GM23338 (cell line): ENCODE results near the gene CNGA1. TPM values are rescaled to one million over a fixed set of nuclear protein-coding genes. Genes with fewer than 3 reads are reported as not detected.
A peak's percentile ranks its signal among the peaks of the same experiment; 100 is the strongest.

Experiments used
- ATAC-seq: fragments of 200-7000 bp; cut with Tn5 transposase; 3 replicates; pipeline ENCODE4 v1.9.1; 2020
- DNase-seq: peaks from one replicate; pipeline ENCODE4 v3.0.0-alpha.2; 2015; ENCODE audit warnings: low spot score
- H2AFZ ChIP-seq: fragments of 200-600 bp; sonication (generic); 2 replicates; pipeline ENCODE4 v1.8.0; 2016; ENCODE audit warnings: antibody characterized with exemption, mild to moderate bottlenecking, moderate library complexity
- H3F3A ChIP-seq: fragments of 200-600 bp; sonication (generic); replicated peaks from 2 replicates; pipeline ENCODE4 v1.8.0; 2017; ENCODE audit warnings: antibody characterized with exemption, mixed run types, low read depth
- H3K27ac ChIP-seq: fragments of 200-600 bp; sonication (generic); 2 replicates; pipeline ENCODE4 v1.6.1; 2016; ENCODE audit warnings: low read depth
- H3K27me3 ChIP-seq: fragments of 200-600 bp; sonication (generic); 2 replicates; pipeline ENCODE4 v1.8.0; 2016; ENCODE audit warnings: mild to moderate bottlenecking, mixed run types, moderate library complexity; ENCODE audit not compliant: insufficient read depth
- H3K36me3 ChIP-seq: fragments of 200-600 bp; sonication (generic); 2 replicates; pipeline ENCODE4 v1.8.0; 2016; ENCODE audit warnings: mild to moderate bottlenecking; ENCODE audit not compliant: insufficient read depth
- H3K4me1 ChIP-seq: fragments of 200-600 bp; sonication (generic); 2 replicates; pipeline ENCODE4 v1.8.0; 2016; ENCODE audit warnings: mild to moderate bottlenecking, moderate library complexity; ENCODE audit not compliant: insufficient read depth
- H3K4me2 ChIP-seq: fragments of 200-600 bp; sonication (generic); 2 replicates; pipeline ENCODE4 v1.7.1; 2017; ENCODE audit warnings: mixed run types
- H3K4me3 ChIP-seq: fragments of 200-600 bp; sonication (generic); 2 replicates; pipeline ENCODE4 v1.6.1; 2016; ENCODE audit warnings: mixed run types
- H3K79me2 ChIP-seq: fragments of 200-600 bp; sonication (generic); replicated peaks from 2 replicates; pipeline ENCODE4 v1.8.0; 2017; ENCODE audit warnings: mild to moderate bottlenecking; ENCODE audit not compliant: insufficient read depth
- H3K9me2 ChIP-seq: fragments of 200-600 bp; sonication (generic); 2 replicates; pipeline ENCODE4 v1.8.0; 2017; ENCODE audit not compliant: insufficient read depth
- H4K20me1 ChIP-seq: fragments of 200-600 bp; sonication (generic); replicated peaks from 2 replicates; pipeline ENCODE4 v1.8.0; 2017; ENCODE audit warnings: mild to moderate bottlenecking; ENCODE audit not compliant: insufficient read depth
- H3K27ac Mint-ChIP-seq: 2 replicates; pipeline ENCODE4 v1.8.0; 2020; ENCODE audit warnings: inconsistent platforms, mild to moderate bottlenecking, moderate library complexity, mixed read lengths
- H3K27me3 Mint-ChIP-seq: 3 replicates; pipeline ENCODE4 v1.8.0; 2022; ENCODE audit warnings: low read depth, mild to moderate bottlenecking, moderate library complexity, mixed read lengths, inconsistent platforms; ENCODE audit not compliant: insufficient read depth, poor library complexity
- H3K36me3 Mint-ChIP-seq: 3 replicates; pipeline ENCODE4 v1.8.0; 2021; ENCODE audit warnings: low read depth, mild to moderate bottlenecking, inconsistent platforms, moderate library complexity, mixed read lengths
- H3K4me1 Mint-ChIP-seq: 3 replicates; pipeline ENCODE4 v1.8.0; 2020; ENCODE audit warnings: mild to moderate bottlenecking, inconsistent platforms, mixed read lengths
- H3K4me3 Mint-ChIP-seq: 3 replicates; pipeline ENCODE4 v1.8.0; 2021; ENCODE audit warnings: moderate library complexity, mild to moderate bottlenecking, inconsistent platforms, mixed read lengths
- H3K9me3 Mint-ChIP-seq: 3 replicates; pipeline ENCODE4 v1.8.0; 2020; ENCODE audit warnings: moderate library complexity, mild to moderate bottlenecking, inconsistent platforms, mixed read lengths
- CREB1 ChIP-seq: fragments of 250-450 bp; sonication (Bioruptor Pico); IDR thresholded peaks from 2 replicates; pipeline ENCODE4 v1.5.0; 2020; ENCODE audit warnings: low read depth, mild to moderate bottlenecking, moderate library complexity
- ETS1 ChIP-seq: IDR thresholded peaks from 2 replicates; pipeline ENCODE4 v1.6.1; 2016; ENCODE audit warnings: antibody characterized with exemption
- EZH2phosphoT487 ChIP-seq: fragments of 200-600 bp; sonication (generic); IDR thresholded peaks from one replicate; pipeline ENCODE4 v1.8.1; 2018; ENCODE audit warnings: antibody characterized with exemption; ENCODE audit not compliant: unreplicated experiment
- JUNB ChIP-seq: IDR thresholded peaks from one replicate; pipeline ENCODE4 v1.6.1; 2016; ENCODE audit warnings: antibody characterized with exemption; ENCODE audit not compliant: unreplicated experiment
- NANOG ChIP-seq: IDR thresholded peaks from 2 replicates; pipeline ENCODE4 v1.6.1; 2016; ENCODE audit warnings: antibody characterized with exemption, borderline replicate concordance
- POLR2AphosphoS5 ChIP-seq: IDR thresholded peaks from 2 replicates; pipeline ENCODE4 v1.6.1; 2016; ENCODE audit warnings: antibody characterized with exemption, low read depth
- STAT1 ChIP-seq: IDR thresholded peaks from one replicate; pipeline ENCODE4 v1.6.1; 2016; ENCODE audit warnings: antibody characterized with exemption; ENCODE audit not compliant: unreplicated experiment
- ZNF331 ChIP-seq: fragments of 250-450 bp; sonication (Bioruptor Pico); IDR thresholded peaks from 2 replicates; pipeline ENCODE4 v1.5.0; 2020; ENCODE audit warnings: low read depth, mild to moderate bottlenecking, moderate library complexity
- long read RNA-seq: library from polyadenylated mRNA; unstranded; transcript quantifications from one replicate; pipeline ENCODE4 v2.0.0, GENCODE V29; 2020; ENCODE audit not compliant: unreplicated experiment
- polyA plus RNA-seq: library from polyadenylated mRNA; unstranded; fragments of >200 nt; fragmentation: Nextera tagmentation; extraction: Ambion mirVana; gene quantifications from 2 replicates; pipeline ENCODE4 v1.2.1, GENCODE V29; 2016
- total RNA-seq: library from RNA; depleted of rRNA; stranded (reverse); fragments of >200 nt; shearing (Covaris generic); gene quantifications from 2 replicates; pipeline ENCODE4 v1.2.3, GENCODE V29; 2014; rRNA removed
- TF ChIP-seq, protein P1 (sequence below), 2 experiments: fragments of 200-600 bp in 1 of 2; sonication (generic) in 1 of 2; conservative IDR thresholded peaks; 2 replicates each; pipeline versions ENCODE4 v1.5.1 to v1.6.1; 2016 to 2017; ENCODE audit warnings: antibody characterized with exemption in 2 of 2, low read depth in 2 of 2, mild to moderate bottlenecking in 2 of 2, moderate library complexity in 1 of 2
- TF ChIP-seq, protein P2 (sequence below): fragments of 250-450 bp; sonication (Bioruptor Pico); IDR thresholded peaks from 2 replicates; pipeline ENCODE4 v1.5.0; 2020; ENCODE audit warnings: mild to moderate bottlenecking, moderate library complexity

Gene CNGA1
- total RNA-seq: 2.0 and 3.3 TPM in 2 replicates
- polyA plus RNA-seq: 4.9 and 6.2 TPM in 2 replicates
- long read RNA-seq, partial matches to known transcripts: 0 of 1 reads
- long read RNA-seq, other reads (novel, unspliced or antisense): 1 of 1 reads

- Histone ChIP-seq H3K27me3 (peaks cover 17% of the 10 kb centered on the region), H3K79me2 (peaks cover 24% of the 10 kb centered on the region), H3K27ac (peak within 1 kb of the TSS; percentile 89), H3F3A (peaks cover 5% of the 10 kb centered on the region; the same call in 1 of the 2 replicates), H3K4me1 (peaks cover 19% of the 10 kb centered on the region; the same call in 1 of the 2 replicates), H3K9me2 (peaks cover 8% of the 10 kb centered on the region; the same call in 1 of the 2 replicates), H2AFZ (peak within 1 kb of the TSS; percentile 99), H3K36me3 (no peaks in the 10 kb centered on the region), H3K4me3 (peak within 1 kb of the TSS; percentile 97), H4K20me1 (peaks cover 7% of the 10 kb centered on the region), H3K4me2 (peak within 1 kb of the TSS; percentile 98)
- H3K36me3 Mint-ChIP-seq: peaks cover 18% of the 10 kb centered on the region
- DNase-seq: peak; percentile 96
- peak; percentile 94 for ATAC-seq
- H3K27ac Mint-ChIP-seq: peak within 1 kb of the TSS; percentile 56; the same call in 1 of the 2 replicates
- H3K9me3 Mint-ChIP-seq: peaks cover 9% of the 10 kb centered on the region
- TF ChIP-seq POLR2AphosphoS5 (peak; percentile 80), STAT1 (no peak), EZH2phosphoT487 (no peak), CREB1 (CRISPR knock-in tag) (peak; percentile 35)
- TF ChIP-seq, protein P1, sequence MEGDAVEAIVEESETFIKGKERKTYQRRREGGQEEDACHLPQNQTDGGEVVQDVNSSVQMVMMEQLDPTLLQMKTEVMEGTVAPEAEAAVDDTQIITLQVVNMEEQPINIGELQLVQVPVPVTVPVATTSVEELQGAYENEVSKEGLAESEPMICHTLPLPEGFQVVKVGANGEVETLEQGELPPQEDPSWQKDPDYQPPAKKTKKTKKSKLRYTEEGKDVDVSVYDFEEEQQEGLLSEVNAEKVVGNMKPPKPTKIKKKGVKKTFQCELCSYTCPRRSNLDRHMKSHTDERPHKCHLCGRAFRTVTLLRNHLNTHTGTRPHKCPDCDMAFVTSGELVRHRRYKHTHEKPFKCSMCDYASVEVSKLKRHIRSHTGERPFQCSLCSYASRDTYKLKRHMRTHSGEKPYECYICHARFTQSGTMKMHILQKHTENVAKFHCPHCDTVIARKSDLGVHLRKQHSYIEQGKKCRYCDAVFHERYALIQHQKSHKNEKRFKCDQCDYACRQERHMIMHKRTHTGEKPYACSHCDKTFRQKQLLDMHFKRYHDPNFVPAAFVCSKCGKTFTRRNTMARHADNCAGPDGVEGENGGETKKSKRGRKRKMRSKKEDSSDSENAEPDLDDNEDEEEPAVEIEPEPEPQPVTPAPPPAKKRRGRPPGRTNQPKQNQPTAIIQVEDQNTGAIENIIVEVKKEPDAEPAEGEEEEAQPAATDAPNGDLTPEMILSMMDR (conservative IDR thresholded peaks at IDR 0.05; ENCODE audit: low read depth in 2 of 2): peak; percentile 34 to 57
- H3K4me1 Mint-ChIP-seq: peaks cover 18% of the 10 kb centered on the region
- peaks cover 13% of the 10 kb centered on the region for H3K27me3 Mint-ChIP-seq
- H3K4me3 Mint-ChIP-seq: peak within 1 kb of the TSS; percentile 92
Measured at GRCh38 chr4:48016141-48017107, at the start of gene CNGA1, which contains the start of gene NIPAL1. CNGA1 (minus strand) TSS chr4:48016681; CDS start chr4:47952689, 63,992 bp downstream. NIPAL1 (plus strand) TSS chr4:48016772; CDS start chr4:48016840, 68 bp downstream.

DNA sequence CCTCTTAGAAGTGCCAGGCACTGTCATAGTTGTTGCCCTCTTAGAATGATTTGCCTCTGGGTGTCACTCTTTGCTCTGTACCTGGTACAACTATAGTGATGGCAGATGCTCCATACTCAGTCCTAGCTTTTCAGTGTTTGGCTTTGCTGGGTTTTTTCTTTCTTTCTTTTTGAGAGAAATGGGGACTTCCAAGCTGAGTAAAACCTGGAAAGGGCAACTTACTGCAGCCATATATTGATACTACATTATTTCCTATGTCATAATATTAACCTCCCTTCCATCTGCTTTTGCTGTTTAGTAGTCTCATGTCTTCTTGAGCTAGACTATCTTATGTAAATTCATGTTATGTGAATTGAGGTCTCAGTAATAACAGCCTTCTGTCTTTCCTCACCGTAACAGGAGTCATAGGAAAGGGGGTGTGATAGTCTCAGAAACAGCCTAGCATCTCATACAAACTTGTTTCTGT lies 49.1 kb upstream of the CNGA1 start:
- Mint-ChIP-seq H3K36me3 (no peaks in the 10 kb centered on the region; the same call in 2 of the 3 replicates), H3K27ac (no peak overlapping the region)
- no peak for DNase-seq
- TF ChIP-seq JUNB (no peak), ETS1 (no peak), NANOG (no peak), STAT1 (no peak), ZNF331 (CRISPR knock-in tag) (no peak), CREB1 (CRISPR knock-in tag) (no peak)
- TF ChIP-seq, protein P2, sequence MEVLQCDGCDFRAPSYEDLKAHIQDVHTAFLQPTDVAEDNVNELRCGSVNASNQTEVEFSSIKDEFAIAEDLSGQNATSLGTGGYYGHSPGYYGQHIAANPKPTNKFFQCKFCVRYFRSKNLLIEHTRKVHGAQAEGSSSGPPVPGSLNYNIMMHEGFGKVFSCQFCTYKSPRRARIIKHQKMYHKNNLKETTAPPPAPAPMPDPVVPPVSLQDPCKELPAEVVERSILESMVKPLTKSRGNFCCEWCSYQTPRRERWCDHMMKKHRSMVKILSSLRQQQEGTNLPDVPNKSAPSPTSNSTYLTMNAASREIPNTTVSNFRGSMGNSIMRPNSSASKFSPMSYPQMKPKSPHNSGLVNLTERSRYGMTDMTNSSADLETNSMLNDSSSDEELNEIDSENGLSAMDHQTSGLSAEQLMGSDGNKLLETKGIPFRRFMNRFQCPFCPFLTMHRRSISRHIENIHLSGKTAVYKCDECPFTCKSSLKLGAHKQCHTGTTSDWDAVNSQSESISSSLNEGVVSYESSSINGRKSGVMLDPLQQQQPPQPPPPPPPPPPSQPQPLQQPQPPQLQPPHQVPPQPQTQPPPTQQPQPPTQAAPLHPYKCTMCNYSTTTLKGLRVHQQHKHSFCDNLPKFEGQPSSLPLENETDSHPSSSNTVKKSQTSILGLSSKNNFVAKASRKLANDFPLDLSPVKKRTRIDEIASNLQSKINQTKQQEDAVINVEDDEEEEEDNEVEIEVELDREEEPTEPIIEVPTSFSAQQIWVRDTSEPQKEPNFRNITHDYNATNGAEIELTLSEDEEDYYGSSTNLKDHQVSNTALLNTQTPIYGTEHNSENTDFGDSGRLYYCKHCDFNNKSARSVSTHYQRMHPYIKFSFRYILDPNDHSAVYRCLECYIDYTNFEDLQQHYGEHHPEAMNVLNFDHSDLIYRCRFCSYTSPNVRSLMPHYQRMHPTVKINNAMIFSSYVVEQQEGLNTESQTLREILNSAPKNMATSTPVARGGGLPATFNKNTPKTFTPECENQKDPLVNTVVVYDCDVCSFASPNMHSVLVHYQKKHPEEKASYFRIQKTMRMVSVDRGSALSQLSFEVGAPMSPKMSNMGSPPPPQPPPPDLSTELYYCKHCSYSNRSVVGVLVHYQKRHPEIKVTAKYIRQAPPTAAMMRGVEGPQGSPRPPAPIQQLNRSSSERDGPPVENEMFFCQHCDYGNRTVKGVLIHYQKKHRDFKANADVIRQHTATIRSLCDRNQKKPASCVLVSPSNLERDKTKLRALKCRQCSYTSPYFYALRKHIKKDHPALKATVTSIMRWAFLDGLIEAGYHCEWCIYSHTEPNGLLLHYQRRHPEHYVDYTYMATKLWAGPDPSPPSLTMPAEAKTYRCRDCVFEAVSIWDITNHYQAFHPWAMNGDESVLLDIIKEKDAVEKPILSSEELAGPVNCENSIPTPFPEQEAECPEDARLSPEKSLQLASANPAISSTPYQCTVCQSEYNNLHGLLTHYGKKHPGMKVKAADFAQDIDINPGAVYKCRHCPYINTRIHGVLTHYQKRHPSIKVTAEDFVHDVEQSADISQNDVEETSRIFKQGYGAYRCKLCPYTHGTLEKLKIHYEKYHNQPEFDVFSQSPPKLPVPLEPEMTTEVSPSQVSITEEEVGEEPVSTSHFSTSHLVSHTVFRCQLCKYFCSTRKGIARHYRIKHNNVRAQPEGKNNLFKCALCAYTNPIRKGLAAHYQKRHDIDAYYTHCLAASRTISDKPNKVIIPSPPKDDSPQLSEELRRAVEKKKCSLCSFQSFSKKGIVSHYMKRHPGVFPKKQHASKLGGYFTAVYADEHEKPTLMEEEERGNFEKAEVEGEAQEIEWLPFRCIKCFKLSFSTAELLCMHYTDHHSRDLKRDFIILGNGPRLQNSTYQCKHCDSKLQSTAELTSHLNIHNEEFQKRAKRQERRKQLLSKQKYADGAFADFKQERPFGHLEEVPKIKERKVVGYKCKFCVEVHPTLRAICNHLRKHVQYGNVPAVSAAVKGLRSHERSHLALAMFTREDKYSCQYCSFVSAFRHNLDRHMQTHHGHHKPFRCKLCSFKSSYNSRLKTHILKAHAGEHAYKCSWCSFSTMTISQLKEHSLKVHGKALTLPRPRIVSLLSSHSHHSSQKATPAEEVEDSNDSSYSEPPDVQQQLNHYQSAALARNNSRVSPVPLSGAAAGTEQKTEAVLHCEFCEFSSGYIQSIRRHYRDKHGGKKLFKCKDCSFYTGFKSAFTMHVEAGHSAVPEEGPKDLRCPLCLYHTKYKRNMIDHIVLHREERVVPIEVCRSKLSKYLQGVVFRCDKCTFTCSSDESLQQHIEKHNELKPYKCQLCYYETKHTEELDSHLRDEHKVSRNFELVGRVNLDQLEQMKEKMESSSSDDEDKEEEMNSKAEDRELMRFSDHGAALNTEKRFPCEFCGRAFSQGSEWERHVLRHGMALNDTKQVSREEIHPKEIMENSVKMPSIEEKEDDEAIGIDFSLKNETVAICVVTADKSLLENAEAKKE (CRISPR knock-in tag): no peak

More for the DNA sequence above, 49.1 kb upstream of the CNGA1 start:
- Mint-ChIP-seq H3K4me1 (no peaks in the 10 kb centered on the region), H3K9me3 (no peaks in the 10 kb centered on the region; the same call in 2 of the 3 replicates), H3K27me3 (no peaks in the 10 kb centered on the region), H3K4me3 (no peak overlapping the region)
- Histone ChIP-seq H3K36me3 (no peaks in the 10 kb centered on the region), H4K20me1 (no peaks in the 10 kb centered on the region), H3K9me2 (peaks cover 5% of the 10 kb centered on the region), H2AFZ (peak overlapping the region; percentile 56; the same call in 1 of the 2 replicates), H3F3A (no peaks in the 10 kb centered on the region), H3K27me3 (no peaks in the 10 kb centered on the region), H3K79me2 (no peaks in the 10 kb centered on the region), H3K4me2 (no peak overlapping the region), H3K4me3 (no peak overlapping the region), H3K27ac (no peak overlapping the region), H3K4me1 (no peaks in the 10 kb centered on the region)
- no peak for ATAC-seq
